ENCODE results near the gene LMAN2L.

LMAN2L gene

DNA sequence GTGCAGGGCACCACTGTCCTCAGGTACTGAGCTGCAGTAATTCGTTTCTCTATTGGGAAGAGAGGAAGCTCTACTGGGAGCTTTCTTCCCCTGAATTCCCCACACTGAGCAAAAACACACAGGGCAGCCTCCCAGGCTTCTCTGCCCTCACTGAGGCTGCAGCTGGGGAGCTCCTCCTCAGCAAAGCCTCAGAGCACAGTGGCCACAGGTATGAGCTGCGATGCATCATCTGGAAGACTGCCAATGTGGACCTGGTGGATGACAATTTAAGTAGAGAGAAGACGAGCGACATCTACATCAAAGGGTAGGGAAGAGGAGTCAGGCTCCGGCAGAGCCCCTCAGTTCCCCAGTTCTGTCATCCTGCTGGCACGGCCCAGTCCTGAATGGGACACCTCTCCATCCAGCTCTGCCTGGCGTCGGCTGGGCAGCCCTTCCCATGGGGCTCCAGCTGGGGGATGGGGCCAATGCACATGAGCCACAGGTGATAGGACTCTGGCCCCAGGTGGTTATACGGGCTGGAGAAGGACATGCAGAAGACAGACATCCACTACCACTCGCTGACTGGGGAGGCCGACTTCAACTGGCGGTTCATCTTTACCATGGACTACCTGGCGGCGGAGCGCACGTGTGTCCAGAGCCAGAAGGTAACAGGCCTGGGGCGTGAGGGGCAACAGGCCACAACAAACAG, 37.6 kb downstream of the LMAN2L start:
- DNase-seq, result no peak

DNA sequence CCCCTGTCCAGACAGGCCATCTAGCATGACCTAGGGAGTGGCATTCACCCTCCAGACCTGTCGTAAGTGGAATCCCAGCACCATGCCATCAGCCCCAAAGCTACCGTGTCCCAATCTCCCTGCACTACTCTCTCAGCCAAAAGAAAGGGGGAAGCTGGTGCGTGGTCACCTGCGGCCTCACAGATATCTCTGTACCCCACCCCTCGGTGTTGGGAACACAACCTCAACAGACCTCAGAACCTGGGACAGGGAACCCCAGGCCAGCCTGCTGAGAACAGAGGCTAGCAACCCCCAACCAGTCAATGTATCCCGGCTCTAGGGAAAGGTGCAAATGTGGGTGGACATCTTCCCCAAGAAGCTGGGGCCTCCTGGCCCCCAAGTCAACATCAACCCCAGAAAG, 38.2 kb downstream of the LMAN2L start:
- no peak for DNase-seq

DNA sequence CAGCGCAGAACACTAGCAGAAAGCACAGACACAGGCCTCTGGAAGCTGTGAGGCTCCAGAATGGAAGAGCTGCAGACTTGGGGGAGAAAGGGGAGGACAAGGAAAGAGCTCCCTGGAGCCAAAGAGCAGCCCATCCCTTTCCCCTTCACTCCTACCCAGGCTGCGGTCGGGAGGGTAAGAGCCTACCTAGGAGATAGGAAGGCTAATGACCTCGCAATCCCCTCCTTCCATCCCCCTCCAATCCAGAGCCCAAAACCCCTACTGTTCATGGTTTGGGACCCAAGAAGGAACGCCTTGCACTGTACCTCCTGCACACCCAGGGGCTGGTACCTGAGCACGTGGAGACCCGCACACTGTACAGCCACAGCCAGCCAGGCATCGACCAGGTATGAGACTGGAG, 39.8 kb downstream of the LMAN2L start:
- no peak for DNase-seq

DNA sequence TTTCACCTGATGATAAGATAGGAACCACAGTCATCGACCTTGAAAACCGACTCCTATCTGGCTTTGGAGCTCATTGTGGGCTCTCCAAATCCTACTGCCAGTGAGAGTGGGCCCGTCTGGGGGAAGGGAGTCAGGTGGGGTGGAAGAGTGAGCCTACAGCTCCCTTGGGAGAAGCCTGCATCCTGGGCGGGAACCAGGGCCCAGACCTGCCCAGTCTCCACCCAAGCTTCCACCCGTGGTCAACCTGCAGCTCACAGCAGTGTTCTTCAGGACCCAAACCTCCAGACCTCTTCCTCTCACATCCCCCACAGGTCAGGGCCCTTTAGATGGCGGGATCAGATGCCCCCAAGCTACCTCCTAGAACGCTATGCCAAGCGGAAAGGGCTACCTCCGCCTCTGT, 40.2 kb downstream of the LMAN2L start:
- no peak for DNase-seq

DNA sequence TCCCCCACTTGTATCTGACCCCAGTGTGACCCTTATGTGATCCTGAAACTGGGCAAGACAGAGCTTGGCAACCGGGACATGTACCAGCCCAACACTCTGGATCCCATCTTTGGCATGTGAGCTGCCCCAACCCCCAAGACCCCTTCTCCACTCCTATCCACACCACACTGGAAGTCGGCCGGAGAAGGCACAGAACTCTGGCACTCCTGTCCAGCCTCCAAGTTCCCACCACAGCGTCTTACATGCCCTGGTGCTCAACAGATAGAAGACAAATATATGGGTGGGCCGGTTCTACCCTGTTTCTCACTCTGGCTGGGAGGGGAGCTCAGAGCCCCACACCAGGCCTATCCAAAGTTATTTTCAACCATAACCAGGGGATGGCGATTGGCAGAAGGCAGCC, 40.8 kb downstream of the LMAN2L start:
- no peak for DNase-seq

DNA sequence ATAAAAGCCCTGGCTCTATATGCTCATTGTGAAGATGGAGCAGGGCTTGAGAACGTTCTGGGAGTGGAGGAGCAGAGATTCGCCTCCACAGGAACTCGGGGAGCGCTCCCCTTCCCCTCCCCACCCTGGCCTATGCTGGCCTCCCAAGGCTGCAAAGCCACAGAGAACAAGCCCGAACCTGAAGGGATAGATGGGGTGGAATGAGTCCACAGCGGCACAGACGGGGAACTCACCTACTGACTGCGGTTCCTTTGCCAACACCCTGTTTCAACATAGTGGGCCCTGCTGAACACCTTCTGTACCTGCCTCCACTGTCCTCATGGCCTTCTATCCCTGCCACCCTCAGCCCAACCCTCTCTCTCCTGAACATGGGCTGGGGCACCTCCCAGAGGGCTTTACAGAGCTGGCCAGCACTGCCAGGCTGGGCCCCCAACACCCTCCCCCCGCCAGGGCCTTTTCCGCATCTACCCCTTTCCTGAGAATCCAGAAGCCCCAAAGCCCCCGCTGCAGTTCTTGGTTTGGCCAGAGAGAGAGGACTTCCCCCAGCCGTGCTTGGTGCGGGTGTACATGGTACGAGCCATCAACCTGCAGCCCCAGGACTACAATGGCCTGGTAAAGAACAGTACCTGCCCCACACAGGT, 41.5 kb downstream of the LMAN2L start:
- DNase-seq, result no peak

DNA sequence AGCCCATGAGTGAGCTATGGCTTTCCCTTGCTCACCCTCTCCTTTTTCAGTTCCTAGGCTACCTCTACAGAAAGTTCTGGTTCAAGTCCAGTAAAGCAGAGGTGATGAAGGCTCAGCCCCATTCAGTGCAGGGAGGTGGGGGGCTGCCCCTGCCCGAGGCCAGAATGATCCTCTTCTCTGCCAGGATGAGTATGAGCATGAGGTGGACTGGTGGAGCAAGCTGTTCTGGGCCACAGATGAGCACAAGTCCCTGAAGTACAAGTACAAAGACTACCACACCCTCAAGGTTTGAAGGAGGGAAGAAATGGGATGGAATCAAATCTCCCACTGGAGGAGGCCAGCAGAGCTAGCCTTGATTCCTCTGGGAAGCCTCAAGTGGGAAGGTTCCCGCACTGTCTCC, 42.4 kb downstream of the LMAN2L start:
- DNase-seq, result no peak

DNA sequence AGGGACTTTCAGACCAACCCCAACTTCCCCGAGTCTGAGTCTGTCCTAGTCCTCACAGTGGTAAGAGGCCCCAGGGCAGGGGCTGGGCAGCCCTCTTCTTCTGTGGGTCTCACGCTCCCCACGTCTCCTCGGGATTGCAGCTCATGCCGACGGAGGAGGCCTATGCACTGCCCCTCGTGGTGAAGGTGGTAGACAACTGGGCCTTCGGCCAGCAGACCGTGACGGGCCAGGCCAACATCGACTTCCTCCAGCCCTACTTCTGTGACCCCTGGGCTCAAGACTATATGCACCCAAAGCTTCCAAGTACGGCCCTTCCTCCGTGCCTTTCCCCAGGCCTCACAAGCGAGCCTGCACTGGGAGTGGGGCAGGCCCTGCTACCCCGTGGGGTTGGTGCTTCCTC, 44.3 kb downstream of the LMAN2L start:
- DNase-seq, result no peak

DNA sequence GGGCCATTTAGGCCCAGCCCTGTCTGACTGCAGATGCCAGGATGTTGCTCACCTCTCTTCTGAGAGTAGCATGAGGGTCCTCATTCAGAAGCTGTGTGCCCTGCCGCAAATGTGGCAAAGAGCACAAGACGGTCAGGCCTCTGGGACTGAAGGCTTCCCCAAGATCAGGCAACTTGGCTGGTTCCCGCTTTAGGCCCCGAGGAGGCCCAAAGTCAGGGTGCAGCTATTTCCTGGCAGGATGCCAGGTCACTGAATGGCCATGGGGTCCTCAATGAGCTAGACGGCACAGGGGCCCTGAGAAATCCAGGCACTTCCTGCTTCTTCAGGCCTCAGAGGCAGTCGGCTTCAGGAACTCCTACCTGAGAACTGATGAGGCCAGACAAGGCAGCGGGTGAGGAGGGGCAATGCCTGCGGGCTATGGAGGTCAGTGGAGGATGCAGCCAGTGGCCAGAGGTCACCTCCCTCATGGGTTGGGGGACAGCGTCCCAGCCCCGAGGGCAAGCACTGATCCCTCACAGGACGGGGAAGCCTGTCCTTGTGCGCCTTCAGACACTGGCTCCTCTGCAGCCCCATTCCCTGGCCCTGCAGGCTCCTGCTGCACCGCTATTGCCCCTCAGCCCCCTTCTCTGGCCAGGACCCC, 44.9 kb downstream of the LMAN2L start:
- no peak for DNase-seq

DNA sequence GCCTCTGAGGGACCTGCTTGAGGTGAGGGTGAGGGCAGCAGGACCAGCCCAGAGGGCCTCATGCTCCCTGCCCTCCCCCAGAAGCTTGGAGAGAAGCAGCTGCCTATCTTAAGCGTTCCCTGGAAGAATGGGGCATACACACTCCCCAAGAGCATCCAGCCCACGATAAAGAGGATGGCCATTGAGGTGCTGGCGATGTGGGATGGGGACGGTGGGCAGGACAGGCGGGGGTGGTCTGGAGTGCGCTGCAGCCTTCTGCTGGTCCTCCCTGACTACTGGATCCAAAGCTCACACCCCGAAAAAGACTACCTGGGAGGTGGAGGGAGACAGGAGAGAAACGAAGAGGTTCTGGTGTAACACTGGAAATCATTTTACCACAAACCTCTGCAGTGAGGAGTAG, 45.6 kb downstream of the LMAN2L start:
- no peak for DNase-seq

DNA sequence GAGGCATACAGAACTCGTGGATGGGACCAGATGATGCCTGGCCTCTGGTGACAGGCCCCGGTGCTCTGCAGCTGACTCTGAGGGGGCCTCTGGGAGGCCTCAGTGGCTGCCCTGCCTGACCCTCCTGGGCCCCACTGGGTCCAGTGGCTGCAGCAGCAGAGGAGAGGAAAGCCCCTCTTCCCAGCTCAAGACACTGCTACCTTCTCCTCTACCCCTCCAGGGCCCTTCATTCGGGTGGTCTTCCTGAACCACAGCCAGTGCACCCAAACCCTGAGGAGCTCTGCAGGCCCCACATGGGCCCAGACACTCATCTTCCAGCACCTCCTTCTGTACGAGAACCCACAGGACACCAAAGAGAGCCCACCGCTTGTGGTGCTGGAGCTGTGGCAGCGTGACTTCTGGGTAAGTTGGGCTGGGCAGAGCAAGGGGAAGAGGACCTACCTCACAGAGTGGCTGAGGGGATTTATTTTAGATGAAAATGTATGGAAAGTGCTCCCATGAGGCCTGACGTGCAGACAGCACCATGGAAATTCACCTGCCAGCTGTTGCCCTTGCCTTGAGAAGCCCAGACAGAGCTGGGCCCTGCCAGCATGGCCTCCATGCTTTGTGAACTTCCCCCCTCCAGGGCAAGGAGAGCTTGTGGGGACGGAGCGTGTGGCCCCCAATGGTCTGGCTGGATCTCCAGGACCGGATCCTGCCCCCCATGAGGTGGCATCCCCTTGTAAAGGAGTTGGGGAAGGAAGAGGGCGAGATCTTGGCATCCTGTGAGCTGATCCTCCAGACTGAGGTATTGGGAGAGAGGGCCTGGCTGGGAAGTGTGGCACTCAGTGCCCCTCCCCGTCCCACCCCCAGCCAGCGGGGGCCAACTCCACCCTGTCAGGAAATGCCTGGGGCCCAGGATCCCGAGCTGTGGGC, 46.3 kb downstream of the LMAN2L start:
- no peak for DNase-seq

DNA sequence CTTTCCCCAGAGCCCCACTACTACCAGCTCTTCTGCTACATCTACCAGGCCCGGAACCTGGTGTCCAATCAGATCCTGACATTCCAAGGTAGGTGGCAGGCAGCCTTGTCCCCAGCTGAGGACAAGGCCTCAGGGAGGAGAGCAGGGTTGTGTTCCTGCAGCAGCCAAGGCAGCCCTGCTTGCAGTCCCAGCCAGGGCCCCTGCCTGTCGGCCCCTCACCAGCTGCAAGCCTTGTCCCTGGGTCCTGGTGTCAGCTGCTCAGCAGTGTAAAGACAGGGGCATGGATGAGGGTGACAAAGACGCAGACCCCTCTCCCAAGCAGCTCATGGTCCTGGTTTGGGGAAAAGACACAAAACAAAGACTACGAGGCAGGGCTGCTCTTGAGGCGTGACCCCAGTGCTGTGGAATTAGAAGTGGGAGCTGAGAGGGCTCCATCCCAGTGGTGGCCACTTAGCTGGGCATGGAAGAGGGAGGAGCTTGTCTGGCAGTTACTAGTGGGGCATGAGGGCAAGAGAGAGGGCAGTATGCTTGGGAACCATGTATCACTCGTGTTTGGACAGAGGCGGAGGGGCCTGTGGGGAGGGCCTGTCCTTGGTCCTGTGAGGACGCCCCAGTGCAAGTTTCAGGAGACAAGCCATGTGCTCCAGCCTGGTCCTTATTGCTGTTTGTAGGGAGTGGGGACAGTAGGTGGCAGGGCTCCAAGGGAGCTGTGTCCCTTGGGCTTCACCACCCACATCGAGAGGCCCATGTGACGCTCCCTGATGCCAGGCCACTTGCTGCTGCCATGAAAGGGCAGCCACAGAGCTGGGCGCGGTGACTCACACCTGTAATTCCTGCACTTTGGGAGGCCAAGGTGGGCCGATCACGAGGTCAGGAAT, 47.5 kb downstream of the LMAN2L start:
- no peak for DNase-seq

DNA sequence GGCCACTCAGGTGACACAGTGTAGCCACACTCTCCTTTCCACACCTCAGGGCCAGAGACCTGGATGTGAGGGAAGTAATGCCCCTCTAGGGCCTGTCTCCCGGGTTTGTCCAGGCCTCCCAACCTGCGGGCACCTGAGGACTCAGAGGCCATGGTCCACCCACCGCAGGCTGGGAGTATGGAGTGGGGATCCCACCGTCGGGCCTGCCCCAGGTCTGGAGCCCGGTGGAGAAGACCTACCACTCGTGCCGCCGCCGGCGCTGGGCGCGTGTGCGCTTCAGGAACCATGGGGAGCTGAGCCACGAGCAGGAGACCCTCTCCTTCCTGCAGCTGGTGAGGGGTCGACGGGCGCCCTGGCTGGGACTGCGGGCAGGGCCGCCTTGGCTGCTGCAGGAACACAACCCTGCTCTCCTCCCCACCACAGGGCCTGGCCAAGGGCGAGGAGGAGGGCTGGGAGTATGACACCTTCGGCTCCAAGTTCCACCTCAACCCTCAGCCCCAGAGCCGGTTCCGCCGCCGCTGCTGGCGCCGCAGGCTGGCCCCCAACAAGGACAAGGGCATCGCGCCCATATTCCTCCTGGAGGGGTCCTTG, 48.7 kb downstream of the LMAN2L start:
- no peak for DNase-seq

DNA sequence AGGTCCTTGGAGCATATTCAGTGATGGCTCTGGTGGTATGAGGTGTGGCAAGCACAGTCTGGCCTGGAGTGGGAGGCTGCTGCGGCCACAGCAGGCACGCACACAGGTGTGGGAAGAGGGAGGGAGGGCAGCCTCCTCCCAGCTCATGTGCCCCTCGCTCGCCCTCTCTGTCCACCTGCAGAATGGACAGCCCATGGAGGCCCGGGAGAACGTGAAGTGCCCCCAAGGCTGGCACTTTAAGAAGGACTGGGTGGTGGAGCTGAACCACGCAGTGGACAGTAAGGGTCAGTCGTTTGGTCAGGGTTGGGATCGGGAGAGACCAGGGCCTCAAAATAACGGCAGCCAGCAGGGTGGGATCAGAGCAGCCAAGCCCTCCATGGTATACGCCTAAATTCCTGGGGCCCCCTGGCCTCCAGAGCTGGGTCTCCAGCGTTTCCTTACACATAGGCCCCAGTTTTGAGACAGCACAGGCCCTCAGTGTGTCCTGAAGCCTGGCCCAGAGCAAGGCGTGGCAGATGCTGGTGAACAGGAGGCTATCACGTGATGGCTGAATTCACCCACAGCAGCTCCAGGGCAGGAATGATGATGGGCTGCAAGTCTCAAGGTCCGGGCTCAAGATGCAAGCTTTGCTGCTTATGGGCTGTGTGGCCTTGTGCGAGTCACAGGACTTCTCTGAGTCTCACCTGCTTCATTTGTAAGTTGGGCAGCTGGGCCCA, 49.4 kb downstream of the LMAN2L start:
- no peak for DNase-seq

DNA sequence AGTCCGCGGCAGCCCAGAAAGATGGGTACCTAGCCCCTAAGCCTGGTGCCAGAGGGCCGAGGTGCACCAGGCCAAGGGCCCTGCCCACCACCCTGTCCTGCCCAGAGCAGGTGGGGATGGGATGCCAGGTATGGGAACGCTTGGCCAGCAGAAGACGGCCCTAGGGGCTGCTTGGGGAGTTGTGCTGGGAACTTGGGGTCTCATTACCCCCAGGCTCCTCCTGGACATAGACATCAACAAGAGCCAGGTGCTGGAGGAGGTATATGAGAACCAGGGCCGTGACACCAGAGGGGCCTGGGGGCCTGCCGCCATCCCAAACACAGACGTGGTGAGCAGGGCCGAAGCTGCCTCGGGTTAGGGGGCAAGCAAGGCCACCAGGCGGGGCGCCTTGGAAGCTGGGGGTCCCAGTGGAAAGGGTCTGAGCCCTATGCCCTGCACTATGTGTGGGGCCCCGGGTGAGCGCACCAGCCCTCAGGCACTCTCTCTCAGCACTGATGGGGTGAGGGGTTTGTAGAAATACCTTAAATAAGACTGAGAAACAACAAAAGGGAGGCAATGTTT, 50.4 kb downstream of the LMAN2L start:
- DNase-seq, result no peak

DNA sequence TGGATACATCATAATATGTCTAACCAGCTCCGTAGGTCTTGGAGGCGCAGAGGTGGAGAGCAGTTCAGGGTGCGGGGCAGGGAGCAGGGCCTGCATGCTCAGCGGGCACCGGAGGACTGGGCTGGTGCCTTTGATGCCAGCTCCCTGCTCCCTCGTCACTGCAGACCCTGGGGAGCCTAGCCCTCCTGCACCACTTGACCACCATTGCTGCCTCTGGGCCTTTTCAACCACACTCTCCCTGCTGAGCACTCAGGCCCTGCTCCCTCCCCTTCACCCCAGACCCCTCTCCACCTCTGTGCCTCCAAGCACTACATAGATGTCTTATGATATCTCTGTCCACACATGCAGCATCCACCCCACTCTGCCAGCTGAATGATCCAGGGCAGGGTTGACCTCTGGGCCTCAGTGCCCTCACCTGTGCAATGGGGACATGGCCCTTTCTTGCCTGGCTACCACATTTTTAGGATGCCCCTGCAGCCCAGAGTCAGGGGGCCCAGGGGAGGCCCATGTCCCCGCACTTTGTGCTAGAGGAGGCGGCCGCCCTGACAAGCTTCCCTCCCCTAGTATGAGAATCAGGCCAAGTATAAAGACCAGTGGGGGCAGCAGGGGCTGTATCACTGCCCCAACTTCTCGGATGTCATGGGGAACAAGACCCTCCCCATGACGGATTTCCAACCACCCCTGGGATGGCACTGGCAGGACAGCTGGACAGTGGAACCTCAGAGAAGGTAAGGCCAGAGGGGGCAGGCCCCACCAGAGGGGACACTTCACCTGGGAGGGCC, 51.0 kb downstream of the LMAN2L start:
- DNase-seq, result no peak

DNA sequence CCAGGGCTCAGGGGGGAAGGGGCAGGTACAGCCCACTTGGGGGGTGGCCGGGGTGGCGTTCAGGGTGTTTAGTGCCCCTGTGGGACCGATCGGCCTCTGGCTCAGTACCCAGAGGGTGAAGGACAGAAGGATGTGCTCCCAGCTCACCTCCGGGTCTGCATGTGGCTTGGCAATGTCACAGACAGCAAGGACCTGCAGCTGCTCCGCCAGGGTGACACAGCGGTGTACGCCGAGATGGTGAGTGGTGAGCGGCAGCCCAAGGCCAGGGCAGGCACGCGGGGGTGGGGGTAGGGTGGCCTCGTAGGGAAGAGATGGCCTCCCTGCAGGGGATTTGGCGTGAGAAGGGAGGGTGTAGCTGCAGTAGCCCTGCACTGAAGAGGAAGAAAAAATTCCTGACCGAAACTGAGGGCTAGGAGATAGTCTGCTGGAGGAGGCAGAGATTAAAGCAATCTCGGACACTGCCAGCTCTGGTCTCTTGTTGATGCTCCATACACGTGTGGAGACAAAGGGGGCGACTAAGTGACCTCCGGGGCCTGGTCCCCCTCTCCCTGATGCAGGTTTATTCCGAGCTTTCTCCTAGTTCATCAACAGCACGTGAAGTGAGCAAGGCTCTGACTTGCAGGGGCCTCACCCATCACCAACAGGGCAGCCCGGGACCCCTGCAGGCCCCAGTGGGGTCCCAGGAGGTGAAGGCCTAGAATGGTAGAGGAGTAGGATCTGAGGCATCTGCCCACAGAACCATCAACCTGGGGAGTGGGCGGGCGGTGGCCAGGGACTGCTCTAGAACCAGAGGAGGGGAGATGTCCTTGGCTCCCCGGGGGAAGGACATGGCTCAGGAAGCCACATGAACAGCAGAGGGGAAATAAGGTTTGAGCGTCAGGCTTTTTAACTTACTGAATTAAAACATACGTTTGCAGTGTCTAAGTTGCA, 51.9 kb downstream of the LMAN2L start:
- no peak for DNase-seq

DNA sequence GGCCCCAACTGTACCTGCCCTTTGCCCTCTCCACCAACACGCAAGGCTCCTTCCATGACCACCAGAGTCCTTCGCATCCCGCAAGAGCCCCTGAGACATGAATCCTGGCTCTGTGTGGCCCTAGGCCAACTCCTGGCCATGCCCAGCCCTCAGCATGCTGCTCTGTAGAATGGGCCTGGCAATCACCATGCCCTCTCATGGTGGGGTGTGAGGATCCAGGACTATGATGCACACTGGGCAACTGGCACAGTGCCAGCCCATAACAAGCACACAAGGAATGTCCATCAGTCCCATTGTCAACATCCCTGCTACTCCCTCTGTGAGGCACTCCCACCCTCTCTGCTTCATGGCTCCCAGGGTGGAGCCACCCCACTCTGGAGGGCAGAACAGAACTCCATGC, 52.6 kb downstream of the LMAN2L start:
- DNase-seq, result no peak
